ENCODE measurements around the gene OXLD1. TPM values are rescaled to one million over a fixed set of nuclear protein-coding genes. Genes with fewer than 3 reads are reported as not detected.

The OXLD1 gene
- total RNA-seq, 1 experiment from 2014 or later, result 75.9 TPM

GRCh38 chr17:81705518-81706231 is 39.3 kb upstream of the OXLD1 start:
- Histone ChIP-seq H3K27me3 (ENCODE audit: insufficient read depth, low read length) (no peaks in the 10 kb centered on the region), H3K9me2 (ENCODE audit: insufficient read depth) (no peaks in the 10 kb centered on the region), H3K4me2 (ENCODE audit: low read length) (no peak overlapping the region), H3K4me1 (ENCODE audit: control insufficient read depth in 1 of 2, insufficient read depth in 2 of 2, low read length in 2 of 2) (peaks cover 23 to 42% of the 10 kb centered on the region in 2 experiments), H3K4me3 (replicated peaks in 1 of 2; ENCODE audit: low read depth in 1 of 2, low read length in 2 of 2) (no peak overlapping the region), H3K9me3 (ENCODE audit: control insufficient read depth in 1 of 2, insufficient read depth in 1 of 2, low read depth in 1 of 2, low read length in 2 of 2) (no peaks in the 10 kb centered on the region), H3K36me3 (ENCODE audit: control insufficient read depth in 1 of 2, insufficient read depth in 2 of 2, low read length in 2 of 2) (peaks cover 21 to 54% of the 10 kb centered on the region in 2 experiments; a peak in 3 of 4 replicates), H4K20me1 (ENCODE audit: insufficient read depth) (no peaks in the 10 kb centered on the region; the same call in 1 of the 2 replicates), H3K9ac (ENCODE audit: low read length) (no peak overlapping the region), H3K27ac (ENCODE audit: low read depth, low read length) (peak overlapping the region; percentile 3; the same call in 1 of the 2 replicates), H2AFZ (ENCODE audit: low read depth, low read length, poor library complexity, severe bottlenecking) (no peak overlapping the region), H3K79me2 (ENCODE audit: insufficient read depth, low read length) (peaks cover 70% of the 10 kb centered on the region)
- ATAC-seq, result no peak
- ChIA-PET POLR2A (no interaction called here), RAD21 (ENCODE audit: low non-redundant PET in 1 of 2, low total read pairs in 2 of 2, uncharacterized antibody in 2 of 2, unreplicated experiment in 2 of 2) (no interaction called here), CTCF (no interaction called here)
- BruUV-seq (replicated peaks), result no TSS peak
- DNase-seq (ENCODE audit: low read depth, low spot score), result no peak
- intact Hi-C loops (cut with micrococcal nuclease), result no loop called here
- TF ChIP-seq EZH2 (IDR thresholded peaks at IDR 0.05) (no peak), ZBTB33 (IDR thresholded peaks at IDR 0.05; ENCODE audit: extremely low read depth, insufficient replicate concordance, low read length) (no peak), CBX3 (IDR thresholded peaks at IDR 0.05; ENCODE audit: low read depth) (no peak), POLR2AphosphoS5 (IDR thresholded peaks at IDR 0.05; ENCODE audit: low read depth, low read length) (no peak)

Measured in HCT116 (cell line).